HG03342 (cell line): ENCODE results near the gene ZC3H12A.
"Not testable (repeated sequence)": the region's sequence is repeated elsewhere in the genome, so short reads cannot be mapped to it uniquely, and the experiment has no call there.

ENCODE experiments used
- ATAC-seq: cut with Tn5 transposase; IDR thresholded peaks from one replicate; pipeline ENCODE4 v1.9.1; 2021; ENCODE audit warnings: mild to moderate bottlenecking, moderate library complexity; ENCODE audit not compliant: unreplicated experiment

ZC3H12A gene

DNA sequence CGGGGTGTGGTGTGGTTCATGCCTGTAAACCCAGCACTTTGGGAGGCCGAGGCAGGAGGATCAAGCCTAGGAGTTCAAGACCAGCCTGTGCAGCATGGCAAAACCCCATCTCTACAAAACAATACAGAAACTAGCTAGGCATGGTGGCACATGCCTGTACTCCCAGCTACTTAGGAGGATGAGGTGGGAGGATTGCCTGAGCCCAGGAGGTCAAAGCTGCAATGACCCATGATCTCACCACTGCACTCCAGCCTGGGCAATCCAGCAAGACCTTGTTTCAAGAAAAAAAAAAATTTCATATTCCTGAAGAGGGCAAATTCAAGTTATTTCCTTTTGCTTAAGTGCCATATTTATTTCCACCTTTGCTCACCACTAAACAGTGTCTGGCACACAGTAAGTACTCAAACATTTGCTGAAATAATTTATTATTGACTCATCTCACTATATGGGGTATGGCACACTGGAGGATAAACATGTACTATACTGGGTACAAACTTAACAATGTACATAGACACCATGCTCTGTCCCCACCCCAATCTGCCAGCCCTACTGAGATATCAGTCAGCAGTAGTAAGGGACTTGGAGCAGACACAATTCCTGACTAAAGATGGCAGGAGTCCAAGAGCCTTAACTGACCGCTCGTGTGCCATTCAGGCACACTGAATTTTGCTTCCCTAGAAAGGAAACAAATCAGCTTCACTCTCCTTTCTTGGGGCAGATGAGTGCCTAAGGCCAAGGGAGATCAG is 24.7 kb downstream of the ZC3H12A start:
- no peak for ATAC-seq

GRCh38 chr1:37501661-37502060 is 27.3 kb downstream of the ZC3H12A start:
- ATAC-seq = no peak

DNA sequence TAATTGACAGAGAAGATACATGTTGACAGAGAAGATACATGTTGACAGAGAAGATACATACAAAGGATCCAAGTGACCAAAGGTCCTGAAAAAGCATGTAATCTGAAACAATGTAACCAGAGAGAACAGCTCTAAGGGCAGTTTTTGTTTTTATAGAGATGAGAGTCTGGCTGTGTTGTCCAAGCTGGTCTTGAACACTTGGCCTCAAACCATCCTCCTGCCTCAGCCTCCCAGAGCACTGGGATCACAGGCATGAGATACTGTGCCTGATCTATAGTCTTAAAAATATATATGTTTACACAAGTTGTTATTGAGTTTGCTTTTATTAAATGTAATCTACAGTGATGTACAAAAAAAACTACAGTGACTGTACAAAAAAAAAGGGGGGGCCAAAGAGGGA is 27.7 kb downstream of the ZC3H12A start:
- ATAC-seq = no peak

- ATAC-seq = not testable (repeated sequence)
Measured at GRCh38 chr1:37502791-37503190, 28.4 kb downstream of the ZC3H12A start.

GRCh38 chr1:37506740-37507139 is 32.4 kb downstream of the ZC3H12A start:
- ATAC-seq = no peak

DNA sequence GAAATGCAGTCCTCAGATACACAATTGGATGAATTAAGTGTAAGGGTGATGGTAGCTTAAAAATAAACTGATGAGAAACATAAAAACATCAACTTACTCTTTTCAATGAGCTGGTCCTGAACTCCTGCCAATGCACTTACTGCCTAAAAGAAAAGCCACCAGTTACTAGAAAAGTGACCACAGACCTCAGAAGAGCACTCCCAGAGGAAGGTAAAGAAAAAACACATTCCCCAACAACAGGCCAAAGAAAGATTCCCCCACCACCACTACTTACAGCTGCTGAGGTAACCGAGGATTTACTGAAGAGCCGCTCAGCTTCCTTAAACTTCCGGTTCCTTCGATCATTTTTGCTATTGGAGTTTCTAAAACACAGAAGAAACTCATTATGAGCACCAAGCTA is 34.8 kb downstream of the ZC3H12A start:
- ATAC-seq = no peak

DNA sequence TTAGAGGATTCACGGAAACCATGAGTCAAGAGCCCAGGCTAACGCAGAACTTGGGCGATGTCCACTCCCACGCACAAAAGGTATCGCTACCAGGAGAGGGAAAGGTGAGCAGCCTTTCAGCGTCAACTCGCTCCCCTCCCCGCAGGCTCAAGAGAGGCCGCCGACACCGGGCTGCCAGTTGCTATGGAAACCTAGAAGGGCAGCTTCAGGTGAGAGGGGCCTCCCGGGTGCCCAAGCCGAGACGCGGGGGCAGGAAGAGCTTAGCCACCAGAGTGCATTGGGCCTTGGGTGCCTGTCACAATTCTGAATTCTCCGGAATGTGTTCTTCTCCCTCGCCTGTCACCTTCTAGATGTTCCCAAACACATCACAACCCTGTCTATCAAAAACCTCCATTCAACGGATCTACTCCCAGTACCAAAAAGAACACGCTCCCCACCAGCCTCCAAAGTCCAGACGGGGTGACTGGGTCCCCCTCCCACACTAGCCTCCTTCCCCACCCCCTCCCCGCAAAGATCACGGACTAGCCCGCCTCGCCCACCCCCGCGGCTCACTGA is 39.5 kb downstream of the ZC3H12A start:
- ATAC-seq = peak; percentile 22

- peak; percentile 78 for ATAC-seq
Measured at GRCh38 chr1:37514350-37515184, 40.2 kb downstream of the ZC3H12A start, which contains the start of gene MEAF6. MEAF6 (minus strand) TSS chr1:37514766; CDS start chr1:37514746, 20 bp downstream.

GRCh38 chr1:37515185-37516034 is 41.0 kb downstream of the ZC3H12A start:
- ATAC-seq = no peak

DNA sequence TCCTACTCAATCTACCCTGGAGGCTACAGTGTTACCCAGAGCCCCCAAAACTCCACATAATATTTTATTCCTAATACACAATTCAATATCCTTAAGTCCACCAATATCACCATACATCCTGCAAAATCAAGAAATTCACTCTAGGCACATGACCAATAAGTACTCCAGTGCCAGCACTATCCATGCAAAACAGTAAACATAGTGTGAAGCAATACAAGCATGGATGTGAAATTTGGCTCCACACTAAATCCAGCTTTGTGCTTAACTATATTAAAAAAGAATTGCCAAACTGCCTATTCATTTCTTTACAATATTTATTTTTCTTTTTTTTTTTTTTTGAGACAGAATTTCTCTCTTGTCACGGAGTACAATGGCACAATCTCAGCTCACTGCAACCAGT is 43.2 kb downstream of the ZC3H12A start:
- no peak for ATAC-seq

- not testable (repeated sequence) for ATAC-seq
Measured at GRCh38 chr1:37518241-37518640, 43.9 kb downstream of the ZC3H12A start.

GRCh38 chr1:37518929-37519328 is 44.5 kb downstream of the ZC3H12A start:
- not testable (repeated sequence) for ATAC-seq

GRCh38 chr1:37519613-37520012 is 45.2 kb downstream of the ZC3H12A start:
- no peak for ATAC-seq

DNA sequence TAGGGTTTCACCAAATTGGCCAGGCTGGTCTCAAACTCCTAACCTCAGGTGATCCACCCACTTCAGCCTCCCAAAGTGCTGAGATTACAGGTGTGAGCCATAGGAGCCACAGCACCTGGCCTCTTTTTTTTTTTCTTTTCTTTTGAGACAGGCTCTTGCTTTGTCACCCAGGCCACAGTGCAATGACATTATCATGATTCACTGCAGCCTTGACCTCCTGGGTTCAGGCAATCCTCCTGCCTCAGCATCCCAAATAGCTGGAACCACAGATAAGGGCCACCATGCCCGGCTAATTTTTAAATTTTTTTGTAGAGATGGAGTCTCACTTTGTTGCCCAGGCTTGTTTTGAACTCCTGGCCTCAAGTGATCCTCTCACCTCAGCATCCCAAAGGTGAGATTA is 55.5 kb downstream of the ZC3H12A start:
- ATAC-seq = not testable (repeated sequence)

GRCh38 chr1:37532418-37533156 is 58.2 kb downstream of the ZC3H12A start:
- not testable (repeated sequence) for ATAC-seq

- no peak for ATAC-seq
Measured at GRCh38 chr1:37533317-37534093, 59.1 kb downstream of the ZC3H12A start.
